ENCODE results near the gene NDUFV1. TPM values are rescaled to one million over a fixed set of nuclear protein-coding genes. Genes with fewer than 3 reads are reported as not detected.

Gene NDUFV1
- total and polyA plus RNA-seq, 12 donors = 295 to 712 (median 613) TPM

- H3K27me3 ChIP-seq = peaks cover 0 to 17% (median 12%) of the 10 kb centered on the region in 7 donors
- no peaks in the 10 kb centered on the region for H3K9me3 ChIP-seq
- 87 to 90% methylated on average over 36 to 37 of the region's 37 CpGs for WGBS, 2 donors
- H3K27ac ChIP-seq = no peak overlapping the region
- H3K4me1 ChIP-seq = peaks cover 15 to 42% (median 32%) of the 10 kb centered on the region in 9 donors
- no peak for TF ChIP-seq CTCF (IDR thresholded peaks at IDR 0.05)
- ATAC-seq = no peak
- no peak overlapping the region for H3K4me3 ChIP-seq
- intact Hi-C loops (cut with DNase I) = no loop called here
- H3K36me3 ChIP-seq = peaks cover 0 to 54% (median 40%) of the 10 kb centered on the region in 9 donors
- no peak for DNase-seq
These were observed 5.2 kb downstream of the NDUFV1 start for GRCh38 chr11:67611704-67612587.

GRCh38 chr11:67612751-67613150, 6.0 kb downstream of the NDUFV1 start:
- ATAC-seq (no peak), DNase-seq (no peak)
- Histone ChIP-seq H3K36me3 (peaks cover 0 to 54% (median 40%) of the 10 kb centered on the region in 9 donors), H3K9me3 (no peaks in the 10 kb centered on the region), H3K4me1 (peaks cover 11 to 43% (median 24%) of the 10 kb centered on the region in 9 donors), H3K27me3 (peaks cover 0 to 17% (median 12%) of the 10 kb centered on the region in 7 donors), H3K27ac (no peak overlapping the region), H3K4me3 (no peak overlapping the region)
- intact Hi-C loops (cut with DNase I) = no loop called here
- no peak for TF ChIP-seq CTCF (IDR thresholded peaks at IDR 0.05)
- 85 to 87% methylated on average over 13 of the region's 13 CpGs for WGBS, 2 donors

GRCh38 chr11:67613313-67613959, 6.7 kb downstream of the NDUFV1 start:
- Histone ChIP-seq H3K9me3 (no peaks in the 10 kb centered on the region), H3K4me1 (peaks cover 8 to 37% (median 19%) of the 10 kb centered on the region in 9 donors), H3K27ac (peak overlapping the region in 8 of 10 donors; percentile 14 to 92 (median 48)), H3K27me3 (peaks cover 0 to 17% (median 12%) of the 10 kb centered on the region in 7 donors), H3K4me3 (peak overlapping the region in 7 of 10 donors; percentile 27 to 53 (median 50)), H3K36me3 (peaks cover 0 to 51% (median 40%) of the 10 kb centered on the region in 9 donors)
- no peak for DNase-seq
- peak in 5 of 8 donors; percentile 1 to 19 (median 3) for ATAC-seq
- intact Hi-C loops (cut with DNase I) = no loop called here
- 82 to 85% methylated on average over 17 of the region's 17 CpGs for WGBS, 2 donors
- no peak for TF ChIP-seq CTCF (IDR thresholded peaks at IDR 0.05)

GRCh38 chr11:67613960-67614715, 7.4 kb downstream of the NDUFV1 start:
- intact Hi-C loops (cut with DNase I) = no loop called here
- peak overlapping the region in 9 of 10 donors; percentile 14 to 92 (median 47) for H3K27ac ChIP-seq
- WGBS, 2 donors = 15 to 16% methylated on average over 23 of the region's 23 CpGs
- H3K4me1 ChIP-seq = peaks cover 8 to 36% (median 19%) of the 10 kb centered on the region in 9 donors
- DNase-seq = peak in 1 of 2 donors; percentile 68
- peaks cover 0 to 17% (median 12%) of the 10 kb centered on the region in 7 donors for H3K27me3 ChIP-seq
- peak; percentile 15 to 71 (median 52) for ATAC-seq
- TF ChIP-seq CTCF (IDR thresholded peaks at IDR 0.05) = peak; percentile 45 to 81 (median 76)
- peaks cover 0 to 44% (median 34%) of the 10 kb centered on the region in 9 donors for H3K36me3 ChIP-seq
- peak overlapping the region in 9 of 10 donors; percentile 27 to 53 (median 50) for H3K4me3 ChIP-seq
- H3K9me3 ChIP-seq = no peaks in the 10 kb centered on the region
